Endometrium (tissue), 2 donors: ENCODE results near the gene MAML1.
"Not testable (repeated sequence)": the region's sequence is repeated elsewhere in the genome, so short reads cannot be mapped to it uniquely, and the experiment has no call there.

ENCODE experiments used
- FAIRE-seq: peaks from 2 replicates; lab custom pipeline; 2012; peaks lifted over from hg19 to GRCh38; lab: Jason Lieb, UNC
- donor health status: control.
- donor health status: control.

The MAML1 gene

GRCh38 chr5:179769271-179769670, 36.6 kb downstream of the MAML1 start:
- FAIRE-seq = no peak

GRCh38 chr5:179769796-179770195, 37.2 kb downstream of the MAML1 start:
- FAIRE-seq = no peak

- no peak for FAIRE-seq
Observed at GRCh38 chr5:179771311-179771895, 38.8 kb downstream of the MAML1 start.

- no peak for FAIRE-seq
Observed at GRCh38 chr5:179772351-179772750, 39.7 kb downstream of the MAML1 start.

- no peak for FAIRE-seq
Observed at GRCh38 chr5:179773686-179774040, 41.0 kb downstream of the MAML1 start.

- no peak for FAIRE-seq
Observed at GRCh38 chr5:179774442-179774841, 41.8 kb downstream of the MAML1 start.

- FAIRE-seq = no peak
Observed at GRCh38 chr5:179776411-179776938, 43.9 kb downstream of the MAML1 start.

- no peak for FAIRE-seq
Observed at GRCh38 chr5:179777456-179777855, 44.8 kb downstream of the MAML1 start.

GRCh38 chr5:179777909-179778308, 45.3 kb downstream of the MAML1 start:
- FAIRE-seq = no peak

- no peak for FAIRE-seq
Observed at GRCh38 chr5:179778591-179778990, 46.0 kb downstream of the MAML1 start.

- FAIRE-seq = no peak
Observed at GRCh38 chr5:179779826-179780225, 47.2 kb downstream of the MAML1 start.

- FAIRE-seq = no peak
Observed at GRCh38 chr5:179780362-179780761, 47.7 kb downstream of the MAML1 start.

GRCh38 chr5:179781846-179782245, 49.2 kb downstream of the MAML1 start:
- FAIRE-seq = no peak

GRCh38 chr5:179783128-179783527, 50.5 kb downstream of the MAML1 start:
- no peak for FAIRE-seq

GRCh38 chr5:179786861-179787260, 54.2 kb downstream of the MAML1 start:
- no peak for FAIRE-seq

GRCh38 chr5:179788193-179788854, 55.7 kb downstream of the MAML1 start:
- no peak for FAIRE-seq

GRCh38 chr5:179789278-179789677, 56.7 kb downstream of the MAML1 start:
- not testable (repeated sequence) for FAIRE-seq

- FAIRE-seq = no peak
Observed at GRCh38 chr5:179791881-179792611, 59.4 kb downstream of the MAML1 start.

- no peak for FAIRE-seq
Observed at GRCh38 chr5:179792612-179793467, 60.2 kb downstream of the MAML1 start.

- FAIRE-seq = no peak
Observed at GRCh38 chr5:179793468-179794139, 61.0 kb downstream of the MAML1 start, which contains the start of gene LTC4S. Gene LTC4S (plus strand): TSS chr5:179793986. CDS start chr5:179794081, 95 bp downstream.

GRCh38 chr5:179794171-179794570, 61.5 kb downstream of the MAML1 start:
- FAIRE-seq = no peak

- no peak for FAIRE-seq
Observed at GRCh38 chr5:179794575-179794974, 62.0 kb downstream of the MAML1 start.
